Endothelial cell of umbilical vein (primary cell): ENCODE results near the gene PLS1. TPM values are rescaled to one million over a fixed set of nuclear protein-coding genes. Genes with fewer than 3 reads are reported as not detected.
"Not testable (repeated sequence)": the region's sequence is repeated elsewhere in the genome, so short reads cannot be mapped to it uniquely, and the experiment has no call there.

ENCODE experiments used
- BruUV-seq: library from RNA; stranded (reverse); fragments of 400-500 nt; replicated peaks from 2 replicates; lab custom pipeline; 2021; lab: Mats Ljungman, UMichigan
- CTCF ChIA-PET: fragments of 300-600, 350-600 bp; sonication (Branson Sonifier 250); formaldehyde crosslinking; loops from one replicate; lab custom pipeline; 2021; ENCODE audit warnings: antibody characterized with exemption, inconsistent platforms; lab: Charles Lee
- POLR2A ChIA-PET: fragments of 300-600, 350-600 bp; sonication (Branson Sonifier 250); formaldehyde crosslinking; loops from one replicate; lab custom pipeline; 2021; ENCODE audit warnings: antibody characterized with exemption, inconsistent platforms; lab: Charles Lee
- DNase-seq: peaks from one replicate; pipeline ENCODE4 v3.0.0-alpha.2; 2011; ENCODE audit warnings: low read depth, low spot score
- FAIRE-seq: peaks from 2 replicates; lab custom pipeline; 2011; peaks lifted over from hg19 to GRCh38; lab: Jason Lieb, UNC
- H2AFZ ChIP-seq: 2 replicates; pipeline ENCODE4 v1.6.0; 2012; ENCODE audit warnings: low read depth, low read length, control low read depth, inconsistent platforms
- H3K27ac ChIP-seq: 2 replicates; pipeline ENCODE4 v1.5.1; 2011; ENCODE audit warnings: low read depth, mild to moderate bottlenecking, control low read depth, low read length, moderate library complexity; ENCODE audit not compliant: insufficient read depth
- H3K27me3 ChIP-seq, 2 experiments: 2 replicates each; pipeline versions ENCODE4 v1.6.0 to v1.6.1; 2011; ENCODE audit warnings: low read length in 2 of 2, mixed read lengths in 1 of 2; ENCODE audit not compliant: control insufficient read depth in 2 of 2, insufficient read depth in 2 of 2
- H3K36me3 ChIP-seq, 2 experiments: 2 replicates in 1 of 2; 3 replicates in 1 of 2; pipeline ENCODE4 v1.5.1; 2011; ENCODE audit warnings: low read length in 2 of 2, mild to moderate bottlenecking in 1 of 2, moderate library complexity in 1 of 2; ENCODE audit not compliant: control insufficient read depth in 2 of 2, insufficient read depth in 2 of 2; ENCODE audit errors: extremely low read depth in 1 of 2
- H3K4me1 ChIP-seq: 3 replicates; pipeline ENCODE4 v1.5.1; 2011; ENCODE audit warnings: mild to moderate bottlenecking, low read length; ENCODE audit not compliant: control insufficient read depth, insufficient read depth; ENCODE audit errors: extremely low read depth
- H3K4me2 ChIP-seq: 2 replicates; pipeline ENCODE4 v1.6.1; 2011; ENCODE audit warnings: low read length, control low read depth, mixed read lengths; ENCODE audit not compliant: insufficient read depth
- H3K4me3 ChIP-seq, 3 experiments: fragments of 200-600 bp in 1 of 3; sonication (generic), shearing (Covaris generic) in 1 of 3; replicated peaks in 1 of 3; 2 replicates each; pipeline ENCODE4 v1.5.1; 2011 to 2016; ENCODE audit warnings: control low read depth in 3 of 3, low read length in 3 of 3, mild to moderate bottlenecking in 2 of 3, inconsistent platforms in 1 of 3, low read depth in 1 of 3, moderate library complexity in 1 of 3; ENCODE audit not compliant: insufficient read depth in 1 of 3
- H3K79me2 ChIP-seq: 2 replicates; pipeline ENCODE4 v1.6.0; 2012; ENCODE audit warnings: low read length, inconsistent platforms; ENCODE audit not compliant: control insufficient read depth, insufficient read depth
- H3K9ac ChIP-seq: replicated peaks from 2 replicates; pipeline ENCODE3; 2011; ENCODE audit warnings: low read length, control low read depth; ENCODE audit not compliant: insufficient read depth; ENCODE audit errors: extremely low read depth
- H3K9me1 ChIP-seq: replicated peaks from 3 replicates; pipeline ENCODE4 v1.6.0; 2011; ENCODE audit warnings: mild to moderate bottlenecking, low read length; ENCODE audit not compliant: control insufficient read depth, insufficient read depth; ENCODE audit errors: extremely low read depth
- H3K9me3 ChIP-seq: replicated peaks from 2 replicates; pipeline ENCODE4 v1.5.1; 2012; ENCODE audit warnings: low read length, inconsistent platforms; ENCODE audit not compliant: control insufficient read depth, insufficient read depth
- H4K20me1 ChIP-seq: replicated peaks from 2 replicates; pipeline ENCODE3; 2011; ENCODE audit warnings: mild to moderate bottlenecking, low read length; ENCODE audit not compliant: control insufficient read depth, insufficient read depth; ENCODE audit errors: extremely low read depth
- EZH2 ChIP-seq: IDR thresholded peaks from 2 replicates; pipeline ENCODE4 v1.6.1; 2012; ENCODE audit warnings: borderline replicate concordance, low read depth, mild to moderate bottlenecking, moderate library complexity, low read length, inconsistent platforms; ENCODE audit not compliant: severe bottlenecking
- FOS ChIP-seq: IDR thresholded peaks from 2 replicates; pipeline ENCODE4 v1.6.1; 2011; ENCODE audit warnings: mild to moderate bottlenecking, low read length, moderate library complexity, borderline replicate concordance; ENCODE audit not compliant: insufficient read depth
- GATA2 ChIP-seq: IDR thresholded peaks from 2 replicates; pipeline ENCODE4 v1.7.0; 2011; ENCODE audit warnings: low read depth, mild to moderate bottlenecking, moderate library complexity, mixed read lengths, low read length; ENCODE audit not compliant: insufficient read length, insufficient read depth
- JUN ChIP-seq: IDR thresholded peaks from 2 replicates; pipeline ENCODE4 v1.6.1; 2011; ENCODE audit warnings: borderline replicate concordance, low read depth; ENCODE audit not compliant: insufficient read length, insufficient read depth
- MYC ChIP-seq: IDR thresholded peaks from one replicate; pipeline ENCODE4 v1.6.1; 2011; ENCODE audit warnings: mild to moderate bottlenecking, low read depth, low read length
- POLR2A ChIP-seq: IDR thresholded peaks from 2 replicates; pipeline ENCODE4 v1.6.1; 2012; ENCODE audit warnings: low read depth, mild to moderate bottlenecking, control low read depth, low read length
- POLR2AphosphoS5 ChIP-seq: IDR thresholded peaks from 2 replicates; pipeline ENCODE4 v1.6.1; 2012; ENCODE audit warnings: low read depth, mild to moderate bottlenecking, control low read depth, low read length, moderate library complexity; ENCODE audit not compliant: insufficient read depth
- dilution Hi-C: fragments of 300-500 bp; cut with MboI; formaldehyde crosslinking; loops from one replicate; pipeline ENCODE4 v1.15.0; 2019; ENCODE audit warnings: low sequenced_read_pairs; ENCODE audit not compliant: extremely low pct_ligation_motif_present
- intact Hi-C: fragments of 100-400 bp; cut with micrococcal nuclease; formaldehyde crosslinking; loops from one replicate; pipeline ENCODE4 v1.10.0; 2022
- polyA plus RNA-seq, 4 experiments: library from polyadenylated mRNA; depleted of rRNA in 3 of 4; stranded (reverse) in 3 of 4; unstranded in 1 of 4; fragments of >200 nt; gene quantifications; 2 replicates each; pipeline versions ENCODE4 v1.2.1 to v1.2.3, GENCODE V29; 2011 to 2012; ENCODE audit warnings: missing spikeins in 1 of 4
- total RNA-seq: library from RNA; stranded (reverse); gene quantifications from 2 replicates; pipeline ENCODE4 v1.2.3, GENCODE V29; 2021
- TF ChIP-seq, protein P1 (sequence below), 2 donors: IDR thresholded peaks; 1 replicate in 1 of 2; 2 replicates in 1 of 2; pipeline ENCODE4 v1.5.1; 2011; ENCODE audit warnings: low read length in 2 of 2, mild to moderate bottlenecking in 2 of 2, moderate library complexity in 2 of 2, control low read depth in 1 of 2, inconsistent platforms in 1 of 2, low read depth in 1 of 2; ENCODE audit not compliant: insufficient read depth in 1 of 2; ENCODE audit errors: extremely low read depth in 1 of 2
- TF ChIP-seq, protein P2 (sequence below): IDR thresholded peaks from 2 replicates; pipeline ENCODE4 v1.6.1; 2011; ENCODE audit not compliant: insufficient read depth, insufficient read length

PLS1 gene
- total and polyA plus RNA-seq, 2 donors (not counting 3 experiments of a cell fraction or from before 2014, with no cell fraction given), result 0.59 to 1.3 TPM

DNA sequence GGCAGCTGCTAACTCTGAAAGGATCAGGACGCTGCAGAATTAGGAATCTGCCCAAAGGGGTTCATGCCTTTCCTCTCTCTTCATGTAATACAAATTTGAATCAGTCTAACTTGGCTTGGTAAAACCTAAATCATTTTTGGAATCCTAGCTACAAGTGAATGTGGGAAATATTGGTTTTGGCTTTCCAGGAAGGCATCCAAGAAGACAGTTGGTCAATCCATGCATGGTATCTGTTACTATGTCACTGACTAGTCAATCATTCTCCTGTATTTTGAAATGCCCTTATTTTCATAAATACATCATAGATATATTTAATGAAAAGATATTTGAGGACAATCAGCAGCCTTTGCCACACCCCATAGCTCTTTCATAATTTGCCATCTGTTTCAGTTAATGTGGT lies 7.5 kb upstream of the PLS1 start:
- H3K27me3 ChIP-seq, result peaks cover 0 to 7% of the 10 kb centered on the region in 2 experiments
- no peak overlapping the region for H2AFZ ChIP-seq
- BruUV-seq, result no TSS peak
- H3K9me1 ChIP-seq, result no peaks in the 10 kb centered on the region
- no peaks in the 10 kb centered on the region for H3K36me3 ChIP-seq
- no peak overlapping the region for H3K27ac ChIP-seq
- FAIRE-seq (no peak), DNase-seq (no peak)
- H3K4me1 ChIP-seq, result no peaks in the 10 kb centered on the region
- no peak overlapping the region for H3K9ac ChIP-seq
- CTCF ChIA-PET, result interaction anchor here (0.6 to 2.8 kb wide), 6 partner anchors 13 to 1086 kb away, joined by 3 to 39 read pairs (median 4); partner anchors contain the start of gene U2SURP
- no peaks in the 10 kb centered on the region for H3K79me2 ChIP-seq
- dilution Hi-C loops, result no loop called here
- TF ChIP-seq EZH2 (no peak), JUN (no peak), GATA2 (no peak), FOS (no peak), POLR2A (no peak), POLR2AphosphoS5 (no peak), MYC (no peak)
- TF ChIP-seq, protein P1, sequence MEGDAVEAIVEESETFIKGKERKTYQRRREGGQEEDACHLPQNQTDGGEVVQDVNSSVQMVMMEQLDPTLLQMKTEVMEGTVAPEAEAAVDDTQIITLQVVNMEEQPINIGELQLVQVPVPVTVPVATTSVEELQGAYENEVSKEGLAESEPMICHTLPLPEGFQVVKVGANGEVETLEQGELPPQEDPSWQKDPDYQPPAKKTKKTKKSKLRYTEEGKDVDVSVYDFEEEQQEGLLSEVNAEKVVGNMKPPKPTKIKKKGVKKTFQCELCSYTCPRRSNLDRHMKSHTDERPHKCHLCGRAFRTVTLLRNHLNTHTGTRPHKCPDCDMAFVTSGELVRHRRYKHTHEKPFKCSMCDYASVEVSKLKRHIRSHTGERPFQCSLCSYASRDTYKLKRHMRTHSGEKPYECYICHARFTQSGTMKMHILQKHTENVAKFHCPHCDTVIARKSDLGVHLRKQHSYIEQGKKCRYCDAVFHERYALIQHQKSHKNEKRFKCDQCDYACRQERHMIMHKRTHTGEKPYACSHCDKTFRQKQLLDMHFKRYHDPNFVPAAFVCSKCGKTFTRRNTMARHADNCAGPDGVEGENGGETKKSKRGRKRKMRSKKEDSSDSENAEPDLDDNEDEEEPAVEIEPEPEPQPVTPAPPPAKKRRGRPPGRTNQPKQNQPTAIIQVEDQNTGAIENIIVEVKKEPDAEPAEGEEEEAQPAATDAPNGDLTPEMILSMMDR (IDR thresholded peaks at IDR 0.05; ENCODE audit: extremely low read depth in 1 of 2, insufficient read depth in 1 of 2, low read depth in 1 of 2, low read length in 2 of 2), result no peak
- TF ChIP-seq, protein P2, sequence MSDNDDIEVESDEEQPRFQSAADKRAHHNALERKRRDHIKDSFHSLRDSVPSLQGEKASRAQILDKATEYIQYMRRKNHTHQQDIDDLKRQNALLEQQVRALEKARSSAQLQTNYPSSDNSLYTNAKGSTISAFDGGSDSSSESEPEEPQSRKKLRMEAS, result no peak
- intact Hi-C loops, result loop anchor here (5.0 kb wide), 1 partner anchor 339 kb away; no protein-coding TSS in a partner anchor
- H3K4me2 ChIP-seq, result no peak overlapping the region
- POLR2A ChIA-PET, result no interaction called here
- H4K20me1 ChIP-seq, result no peaks in the 10 kb centered on the region
- no peaks in the 10 kb centered on the region for H3K9me3 ChIP-seq
- no peak overlapping the region for H3K4me3 ChIP-seq

DNA sequence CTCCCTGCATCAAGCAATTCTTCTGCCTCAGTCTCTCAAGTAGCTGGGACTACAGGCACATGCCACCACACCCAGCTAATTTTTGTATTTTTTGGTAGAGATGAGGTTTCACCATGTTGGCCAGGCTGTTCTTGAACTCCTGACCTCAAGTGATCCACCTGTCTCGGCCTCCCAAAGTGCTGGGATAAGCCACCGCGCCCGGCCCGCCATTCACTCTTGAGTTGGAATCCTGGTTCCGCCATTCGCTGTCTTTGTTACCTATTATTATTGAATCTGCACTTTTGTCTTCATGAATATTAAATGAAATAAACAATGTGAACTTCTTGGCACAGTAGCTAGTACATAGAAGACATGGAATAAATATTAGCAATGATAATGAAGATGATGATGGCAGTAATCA lies 3.9 kb upstream of the PLS1 start:
- H3K9ac ChIP-seq, intact Hi-C loops, H3K9me3 ChIP-seq, dilution Hi-C loops, H3K4me3 ChIP-seq, H3K27me3 ChIP-seq, H3K36me3 ChIP-seq, H3K27ac ChIP-seq, H4K20me1 ChIP-seq, FAIRE-seq, DNase-seq, H3K9me1 ChIP-seq, H3K79me2 ChIP-seq, BruUV-seq, H3K4me2 ChIP-seq, H2AFZ ChIP-seq: not testable (repeated sequence)
- H3K4me1 ChIP-seq, result peaks cover 11% of the 10 kb centered on the region
- ChIA-PET CTCF (interaction anchor here (1.0 kb wide), 1 partner anchor 10 kb away, joined by 5 read pairs; no protein-coding TSS in a partner anchor), POLR2A (interaction anchor here (0.7 kb wide), 1 partner anchor 17 kb away, joined by 7 read pairs; no protein-coding TSS in a partner anchor)
